ENCODE measurements around the gene RARB.

The RARB gene

GRCh38 chr3:25489858-25490593 lies 62.0 kb downstream of the RARB start:
- TF ChIP-seq, protein P1, sequence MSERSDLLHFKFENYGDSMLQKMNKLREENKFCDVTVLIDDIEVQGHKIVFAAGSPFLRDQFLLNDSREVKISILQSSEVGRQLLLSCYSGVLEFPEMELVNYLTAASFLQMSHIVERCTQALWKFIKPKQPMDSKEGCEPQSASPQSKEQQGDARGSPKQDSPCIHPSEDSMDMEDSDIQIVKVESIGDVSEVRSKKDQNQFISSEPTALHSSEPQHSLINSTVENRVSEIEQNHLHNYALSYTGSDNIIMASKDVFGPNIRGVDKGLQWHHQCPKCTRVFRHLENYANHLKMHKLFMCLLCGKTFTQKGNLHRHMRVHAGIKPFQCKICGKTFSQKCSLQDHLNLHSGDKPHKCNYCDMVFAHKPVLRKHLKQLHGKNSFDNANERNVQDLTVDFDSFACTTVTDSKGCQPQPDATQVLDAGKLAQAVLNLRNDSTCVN (tag by site-specific recombination; optimal IDR thresholded peaks at IDR 0.05): no peak
- no peak for TF ChIP-seq ZNF624 (tag by site-specific recombination; IDR thresholded peaks at IDR 0.05)
- TF ChIP-seq ZNF2 (tag by site-specific recombination; IDR thresholded peaks at IDR 0.05): no peak
- TF ChIP-seq ZNF664 (tag by site-specific recombination; IDR thresholded peaks at IDR 0.05): no peak
- no peak for TF ChIP-seq ZBTB1 (tag by site-specific recombination; IDR thresholded peaks at IDR 0.05)
- no peak for TF ChIP-seq ZNF518A (tag by site-specific recombination; conservative IDR thresholded peaks at IDR 0.05; ENCODE audit: low read depth)
- TF ChIP-seq TSHZ1 (tag by site-specific recombination; IDR thresholded peaks at IDR 0.05; ENCODE audit: borderline replicate concordance): no peak
- no peak for TF ChIP-seq ZNF248 (tag by site-specific recombination; IDR thresholded peaks at IDR 0.05)
- TF ChIP-seq ZNF221 (tag by site-specific recombination; IDR thresholded peaks at IDR 0.05; ENCODE audit: borderline replicate concordance): no peak
- TF ChIP-seq KLF9 (tag by site-specific recombination; IDR thresholded peaks at IDR 0.05; ENCODE audit: low read depth): no peak
- no peak for TF ChIP-seq KLF10 (tag by site-specific recombination; IDR thresholded peaks at IDR 0.05)
- TF ChIP-seq, protein P2, sequence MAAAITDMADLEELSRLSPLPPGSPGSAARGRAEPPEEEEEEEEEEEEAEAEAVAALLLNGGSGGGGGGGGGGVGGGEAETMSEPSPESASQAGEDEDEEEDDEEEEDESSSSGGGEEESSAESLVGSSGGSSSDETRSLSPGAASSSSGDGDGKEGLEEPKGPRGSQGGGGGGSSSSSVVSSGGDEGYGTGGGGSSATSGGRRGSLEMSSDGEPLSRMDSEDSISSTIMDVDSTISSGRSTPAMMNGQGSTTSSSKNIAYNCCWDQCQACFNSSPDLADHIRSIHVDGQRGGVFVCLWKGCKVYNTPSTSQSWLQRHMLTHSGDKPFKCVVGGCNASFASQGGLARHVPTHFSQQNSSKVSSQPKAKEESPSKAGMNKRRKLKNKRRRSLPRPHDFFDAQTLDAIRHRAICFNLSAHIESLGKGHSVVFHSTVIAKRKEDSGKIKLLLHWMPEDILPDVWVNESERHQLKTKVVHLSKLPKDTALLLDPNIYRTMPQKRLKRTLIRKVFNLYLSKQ (tag by site-specific recombination; IDR thresholded peaks at IDR 0.05; ENCODE audit: borderline replicate concordance): no peak
- no peak for TF ChIP-seq BCL11B (tag by site-specific recombination; IDR thresholded peaks at IDR 0.05; ENCODE audit: low read depth)
- no peak for TF ChIP-seq ZNF18 (tag by site-specific recombination; IDR thresholded peaks at IDR 0.05)
- no peak for TF ChIP-seq FEZF1 (tag by site-specific recombination; IDR thresholded peaks at IDR 0.05)
- CTCF ChIA-PET: interaction anchor here (0.6 to 0.7 kb wide), 2 partner anchors 1019 to 1442 kb away, joined by 3 read pairs; no protein-coding TSS in a partner anchor
- no peaks in the 10 kb centered on the region for H3K36me3 ChIP-seq (ENCODE audit: control insufficient read depth in 2 of 2, insufficient read depth in 1 of 2, low read length in 2 of 2)
- H3K9me3 ChIP-seq (ENCODE audit: control insufficient read depth, insufficient read depth, low read depth, low read length): no peaks in the 10 kb centered on the region
- POLR2A ChIA-PET: no interaction called here
- no peak overlapping the region for H3K27ac ChIP-seq (ENCODE audit: extremely low read depth, low read depth, low read length)
- no peaks in the 10 kb centered on the region for H3K4me1 ChIP-seq (ENCODE audit: control insufficient read depth, insufficient read depth, low read length)
- H3K4me3 ChIP-seq (ENCODE audit: low read depth, low read length): no peak overlapping the region
